Measurements from ENCODE around the gene GDPD4. TPM values are rescaled to one million over a fixed set of nuclear protein-coding genes. Genes with fewer than 3 reads are reported as not detected.

GDPD4 gene
- not detected for total RNA-seq

- no peaks in the 10 kb centered on the region for H3K9me3 Mint-ChIP-seq
- H3K4me3 Mint-ChIP-seq, result no peak within 1 kb of the TSS
- no peaks in the 10 kb centered on the region for H3K36me3 Mint-ChIP-seq (ENCODE audit: low read depth)
- no peak within 1 kb of the TSS for H3K27ac Mint-ChIP-seq
- H3K4me1 Mint-ChIP-seq, result no peaks in the 10 kb centered on the region
- ATAC-seq (replicated peaks), result no peak
- H3K27me3 Mint-ChIP-seq, result no peaks in the 10 kb centered on the region
Measured at GRCh38 chr11:77301510-77301909, at the start of gene GDPD4. GDPD4 (minus strand) TSS chr11:77301686; CDS start chr11:77285137, 16,549 bp downstream.

GRCh38 chr11:77347948-77348347 lies 46.5 kb upstream of the GDPD4 start:
- Mint-ChIP-seq H3K27me3 (no peaks in the 10 kb centered on the region), H3K4me1 (no peaks in the 10 kb centered on the region), H3K9me3 (no peaks in the 10 kb centered on the region), H3K4me3 (no peak overlapping the region), H3K36me3 (ENCODE audit: low read depth) (peaks cover 28% of the 10 kb centered on the region), H3K27ac (no peak overlapping the region)
- no peak for ATAC-seq (replicated peaks)

GRCh38 chr11:77346906-77347603 lies 45.6 kb upstream of the GDPD4 start:
- peaks cover 37% of the 10 kb centered on the region for H3K36me3 Mint-ChIP-seq (ENCODE audit: low read depth)
- no peaks in the 10 kb centered on the region for H3K9me3 Mint-ChIP-seq
- H3K4me3 Mint-ChIP-seq, result no peak overlapping the region
- no peaks in the 10 kb centered on the region for H3K27me3 Mint-ChIP-seq
- no peaks in the 10 kb centered on the region for H3K4me1 Mint-ChIP-seq
- ATAC-seq (replicated peaks), result no peak
- H3K27ac Mint-ChIP-seq, result no peak overlapping the region

- Mint-ChIP-seq H3K36me3 (ENCODE audit: low read depth) (peaks cover 51% of the 10 kb centered on the region), H3K27me3 (no peaks in the 10 kb centered on the region), H3K27ac (no peak overlapping the region), H3K4me3 (no peak overlapping the region), H3K4me1 (no peaks in the 10 kb centered on the region), H3K9me3 (no peaks in the 10 kb centered on the region)
- ATAC-seq (replicated peaks), result no peak
Measured at GRCh38 chr11:77345621-77346020, 44.1 kb upstream of the GDPD4 start.

- H3K27ac Mint-ChIP-seq, result no peak overlapping the region
- no peak overlapping the region for H3K4me3 Mint-ChIP-seq
- H3K27me3 Mint-ChIP-seq, result no peaks in the 10 kb centered on the region
- no peaks in the 10 kb centered on the region for H3K9me3 Mint-ChIP-seq
- H3K36me3 Mint-ChIP-seq (ENCODE audit: low read depth), result peaks cover 43% of the 10 kb centered on the region
- ATAC-seq (replicated peaks), result no peak
- no peaks in the 10 kb centered on the region for H3K4me1 Mint-ChIP-seq
Measured at GRCh38 chr11:77340501-77340900, 39.0 kb upstream of the GDPD4 start.

GRCh38 chr11:77332259-77332658 lies 30.8 kb upstream of the GDPD4 start:
- Mint-ChIP-seq H3K4me1 (no peaks in the 10 kb centered on the region), H3K27me3 (no peaks in the 10 kb centered on the region), H3K27ac (no peak overlapping the region), H3K9me3 (no peaks in the 10 kb centered on the region), H3K4me3 (no peak overlapping the region), H3K36me3 (ENCODE audit: low read depth) (peaks cover 30% of the 10 kb centered on the region)
- no peak for ATAC-seq (replicated peaks)

- Mint-ChIP-seq H3K27me3 (no peaks in the 10 kb centered on the region), H3K4me1 (no peaks in the 10 kb centered on the region), H3K4me3 (no peak overlapping the region), H3K36me3 (ENCODE audit: low read depth) (peaks cover 39% of the 10 kb centered on the region), H3K9me3 (no peaks in the 10 kb centered on the region), H3K27ac (no peak overlapping the region)
- ATAC-seq (replicated peaks), result peak; percentile 28
Measured at GRCh38 chr11:77325159-77325558, 23.7 kb upstream of the GDPD4 start.

GRCh38 chr11:77324508-77324907 lies 23.0 kb upstream of the GDPD4 start:
- ATAC-seq (replicated peaks), result no peak
- Mint-ChIP-seq H3K4me3 (no peak overlapping the region), H3K36me3 (ENCODE audit: low read depth) (peaks cover 39% of the 10 kb centered on the region), H3K27ac (no peak overlapping the region), H3K27me3 (no peaks in the 10 kb centered on the region), H3K4me1 (no peaks in the 10 kb centered on the region), H3K9me3 (no peaks in the 10 kb centered on the region)

- Mint-ChIP-seq H3K36me3 (ENCODE audit: low read depth) (peaks cover 26% of the 10 kb centered on the region), H3K4me3 (no peak overlapping the region), H3K27ac (no peak overlapping the region), H3K27me3 (no peaks in the 10 kb centered on the region), H3K4me1 (no peaks in the 10 kb centered on the region), H3K9me3 (no peaks in the 10 kb centered on the region)
- no peak for ATAC-seq (replicated peaks)
Measured at GRCh38 chr11:77322926-77323590, 21.6 kb upstream of the GDPD4 start.

- no peak overlapping the region for H3K4me3 Mint-ChIP-seq
- no peaks in the 10 kb centered on the region for H3K9me3 Mint-ChIP-seq
- no peak overlapping the region for H3K27ac Mint-ChIP-seq
- H3K4me1 Mint-ChIP-seq, result no peaks in the 10 kb centered on the region
- H3K36me3 Mint-ChIP-seq (ENCODE audit: low read depth), result peaks cover 26% of the 10 kb centered on the region
- no peaks in the 10 kb centered on the region for H3K27me3 Mint-ChIP-seq
- ATAC-seq (replicated peaks), result no peak
Measured at GRCh38 chr11:77322506-77322905, 21.0 kb upstream of the GDPD4 start.

- Mint-ChIP-seq H3K27ac (no peak overlapping the region), H3K9me3 (no peaks in the 10 kb centered on the region), H3K27me3 (peaks cover 4% of the 10 kb centered on the region), H3K4me1 (no peaks in the 10 kb centered on the region), H3K36me3 (ENCODE audit: low read depth) (peaks cover 13% of the 10 kb centered on the region), H3K4me3 (no peak overlapping the region)
- ATAC-seq (replicated peaks), result no peak
Measured at GRCh38 chr11:77320351-77320750, 18.9 kb upstream of the GDPD4 start.

GRCh38 chr11:77318600-77318999 lies 17.1 kb upstream of the GDPD4 start:
- Mint-ChIP-seq H3K4me1 (no peaks in the 10 kb centered on the region), H3K27ac (no peak overlapping the region), H3K9me3 (no peaks in the 10 kb centered on the region), H3K4me3 (no peak overlapping the region), H3K36me3 (ENCODE audit: low read depth) (peaks cover 13% of the 10 kb centered on the region), H3K27me3 (peaks cover 4% of the 10 kb centered on the region)
- no peak for ATAC-seq (replicated peaks)

- H3K36me3 Mint-ChIP-seq (ENCODE audit: low read depth), result no peaks in the 10 kb centered on the region
- ATAC-seq (replicated peaks), result no peak
- no peaks in the 10 kb centered on the region for H3K9me3 Mint-ChIP-seq
- H3K4me1 Mint-ChIP-seq, result no peaks in the 10 kb centered on the region
- H3K27ac Mint-ChIP-seq, result no peak overlapping the region
- H3K4me3 Mint-ChIP-seq, result no peak overlapping the region
- H3K27me3 Mint-ChIP-seq, result peaks cover 4% of the 10 kb centered on the region
Measured at GRCh38 chr11:77316733-77317342, 15.4 kb upstream of the GDPD4 start.

GRCh38 chr11:77312107-77312506 lies 10.6 kb upstream of the GDPD4 start:
- Mint-ChIP-seq H3K9me3 (no peaks in the 10 kb centered on the region), H3K27ac (no peak overlapping the region), H3K4me1 (no peaks in the 10 kb centered on the region), H3K27me3 (peaks cover 7% of the 10 kb centered on the region), H3K36me3 (ENCODE audit: low read depth) (no peaks in the 10 kb centered on the region), H3K4me3 (no peak overlapping the region)
- ATAC-seq (replicated peaks), result no peak

GRCh38 chr11:77311701-77312100 lies 10.2 kb upstream of the GDPD4 start:
- no peaks in the 10 kb centered on the region for H3K36me3 Mint-ChIP-seq (ENCODE audit: low read depth)
- peaks cover 7% of the 10 kb centered on the region for H3K27me3 Mint-ChIP-seq
- no peak overlapping the region for H3K27ac Mint-ChIP-seq
- no peaks in the 10 kb centered on the region for H3K9me3 Mint-ChIP-seq
- H3K4me3 Mint-ChIP-seq, result no peak overlapping the region
- no peak for ATAC-seq (replicated peaks)
- H3K4me1 Mint-ChIP-seq, result no peaks in the 10 kb centered on the region

All from activated T-helper 17 cell treated with anti-CD3 and anti-CD28 coated beads, Interleukin-2, amount 50 U/mL, for 72 hours (primary cell).